ENCODE measurements around the gene RAF1.
"Not testable (repeated sequence)": the region's sequence is repeated elsewhere in the genome, so short reads cannot be mapped to it uniquely, and the experiment has no call there.

RAF1 gene

GRCh38 chr3:12557473-12558100 is 106.3 kb downstream of the RAF1 start:
- DNase-seq: peak; percentile 35 to 62 (median 46)

- DNase-seq: peak; percentile 91 to 96 (median 94)
Observed at GRCh38 chr3:12556690-12557472, 107.0 kb downstream of the RAF1 start, which contains the start of gene MKRN2. TSS of gene MKRN2 (plus strand) at chr3:12557087. CDS start at chr3:12557151, 64 bp downstream.

DNA sequence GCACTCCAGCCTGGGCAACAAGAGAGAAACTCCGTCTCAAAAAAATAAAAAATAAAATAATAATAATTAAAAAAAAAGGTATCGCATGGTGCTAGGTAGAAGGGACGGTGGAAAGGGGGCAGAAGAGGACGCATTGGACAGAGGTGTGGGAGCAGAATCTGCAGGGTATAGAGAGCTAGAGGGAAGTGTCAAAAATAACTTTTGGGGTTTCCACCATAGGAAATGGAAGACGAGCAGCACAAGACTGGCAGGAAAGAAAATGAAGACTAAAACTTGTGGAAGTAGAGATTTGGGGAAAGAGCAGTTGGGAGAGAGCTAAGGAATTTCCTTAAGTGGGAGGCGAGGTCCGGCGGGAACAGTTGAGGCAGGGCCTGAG is 107.6 kb downstream of the RAF1 start:
- DNase-seq: peak in 1 of 4 experiments; percentile 43

DNA sequence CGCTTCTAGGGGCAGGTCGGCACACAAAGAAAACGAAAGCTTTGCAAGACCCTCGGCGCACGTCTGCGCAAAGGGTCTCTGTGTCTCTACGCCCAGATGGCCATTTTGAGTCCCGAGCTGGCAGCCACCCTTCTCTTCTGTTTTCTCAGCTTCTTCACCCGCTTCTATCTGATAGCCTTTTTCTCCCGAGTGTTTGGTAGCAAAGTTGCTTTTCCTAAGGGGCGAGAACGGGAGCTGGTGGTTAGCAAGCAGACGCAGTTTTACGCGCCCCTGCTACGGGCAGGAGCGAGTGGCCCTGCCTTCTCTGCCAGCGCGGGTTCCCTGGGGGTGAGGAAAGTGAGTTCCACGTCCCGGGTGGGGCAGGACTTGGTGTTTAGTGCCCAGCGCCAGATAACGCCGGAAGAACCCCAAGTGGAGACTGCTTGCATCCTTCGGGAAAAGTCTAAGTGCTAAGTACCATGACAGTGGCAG is 110.0 kb downstream of the RAF1 start:
- DNase-seq: peak; percentile 27 to 56 (median 34)

DNA sequence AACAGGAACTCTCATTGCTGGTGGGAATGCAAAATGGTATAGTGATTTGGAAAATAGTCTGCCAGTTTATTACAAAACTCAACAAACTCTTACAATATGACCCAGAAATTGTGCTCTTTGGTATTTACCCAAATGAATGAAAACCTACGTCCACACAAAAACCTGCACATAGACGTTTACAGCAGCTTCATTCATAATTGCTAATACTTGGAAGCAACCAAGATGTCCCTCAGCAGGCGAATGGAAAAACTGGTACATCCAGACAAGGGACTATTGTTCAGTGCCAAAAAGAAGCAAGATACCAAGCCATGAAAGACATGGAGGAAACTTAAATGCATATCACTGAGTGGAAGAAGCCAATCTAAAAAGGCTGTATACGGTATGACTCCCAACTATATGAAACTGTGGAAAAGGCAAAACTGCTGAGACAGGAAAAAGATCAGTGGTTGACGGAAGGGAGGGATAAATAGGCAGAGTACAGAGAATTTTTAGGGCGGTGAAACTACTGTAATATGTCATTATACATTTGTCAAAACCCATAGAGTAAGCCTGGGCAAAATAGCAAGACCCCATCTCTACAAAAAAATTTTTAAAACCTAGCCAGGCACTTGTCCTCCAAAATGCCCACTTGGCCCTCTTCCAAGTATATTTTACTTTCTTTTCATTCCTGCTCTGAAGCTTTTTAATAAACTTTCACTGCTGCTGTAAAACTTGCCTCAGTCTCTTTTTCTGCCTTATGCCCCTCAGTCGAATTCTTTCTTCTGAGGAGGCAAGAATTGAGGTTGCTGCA is 113.8 kb downstream of the RAF1 start:
- DNase-seq: no peak

DNA sequence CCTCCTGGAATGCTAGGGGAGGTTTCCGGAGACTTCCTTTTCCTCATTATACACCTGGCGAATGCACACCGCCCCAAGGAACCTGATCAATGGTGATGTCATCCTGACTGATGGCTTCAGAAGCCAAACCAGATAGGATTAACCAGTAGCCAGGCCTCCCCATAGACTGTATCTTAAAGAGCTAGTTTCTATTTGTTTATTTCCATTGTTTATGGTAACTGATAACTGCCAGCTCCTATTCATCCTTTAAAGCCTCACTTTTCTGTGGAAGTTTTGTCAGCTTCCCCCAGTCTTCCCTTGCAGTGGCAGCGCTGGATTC is 118.5 kb downstream of the RAF1 start, which contains the start of gene MKRN2OS:
Gene MKRN2OS, minus strand, starts transcription at position 27 of the 319 bp plus-strand sequence. CDS start 35 bp downstream, outside the sequence.
- no peak for DNase-seq

GRCh38 chr3:12544652-12545472 is 119.1 kb downstream of the RAF1 start:
- no peak for DNase-seq

DNA sequence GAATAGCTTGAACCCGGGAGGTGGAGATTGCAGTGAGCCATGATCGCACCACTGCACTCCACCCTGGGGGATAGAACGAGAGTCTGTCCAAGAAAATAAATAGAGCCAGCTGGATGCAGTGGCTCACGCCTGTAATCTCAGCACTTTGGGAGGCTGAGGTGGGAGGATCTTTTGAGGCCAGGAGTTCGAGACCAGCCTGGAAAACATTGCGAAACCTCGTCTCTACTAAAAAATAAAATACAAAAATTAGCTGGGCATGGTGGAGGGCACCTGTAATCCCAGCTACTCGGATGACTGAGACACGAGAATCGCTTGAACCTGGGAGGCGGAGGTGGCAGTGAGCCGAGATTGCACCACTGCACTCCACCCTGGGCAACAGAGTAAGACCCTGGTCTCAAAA is 120.4 kb downstream of the RAF1 start:
- not testable (repeated sequence) for DNase-seq

DNA sequence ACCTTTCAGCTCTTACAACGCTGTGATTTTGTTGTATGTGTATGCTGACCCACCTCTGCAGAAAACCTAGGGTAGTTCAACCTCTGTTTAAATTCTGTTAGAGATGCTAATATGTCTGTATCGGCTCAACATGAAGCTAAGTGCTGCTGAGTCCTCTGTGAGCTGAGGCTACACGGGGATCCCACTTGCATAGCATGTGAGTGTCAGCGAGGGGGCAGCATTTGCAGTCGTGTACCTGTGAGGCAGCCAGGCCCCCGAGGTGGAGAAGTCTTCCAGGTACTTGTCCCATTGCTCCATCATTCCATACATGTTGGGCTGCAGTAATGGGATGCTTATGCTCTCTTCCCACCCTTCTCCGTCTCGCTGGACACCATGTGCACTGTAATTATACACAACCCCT is 122.3 kb downstream of the RAF1 start:
- DNase-seq: no peak

DNA sequence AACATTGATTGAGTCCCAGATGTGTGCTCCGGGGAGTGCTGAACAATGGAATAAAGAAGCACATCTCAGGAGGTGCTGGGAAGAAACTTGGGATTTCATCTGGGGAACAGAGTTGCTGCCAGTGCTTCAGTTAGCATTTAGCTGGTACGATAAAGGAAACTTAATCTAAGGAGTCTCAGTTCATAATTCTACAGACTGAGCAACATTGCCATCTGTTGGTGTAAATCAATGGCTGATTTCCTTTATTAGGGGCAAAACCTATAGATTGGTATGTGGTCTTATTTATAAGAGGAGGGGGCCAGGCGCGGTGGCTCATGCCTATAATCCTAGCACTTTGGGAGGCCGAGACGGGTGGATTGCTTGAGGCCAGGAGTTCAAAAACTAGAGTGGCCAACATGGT is 127.5 kb downstream of the RAF1 start:
- DNase-seq: no peak

Data from suppressor macrophage (primary cell).